GM12878 (cell line): ENCODE results near the gene FRS3. TPM values are rescaled to one million over a fixed set of nuclear protein-coding genes. Genes with fewer than 3 reads are reported as not detected.

Experiments used
- ATAC-seq: fragments of 200-7000 bp; cut with Tn5 transposase; 3 replicates; pipeline ENCODE4 v1.9.1; 2020; ENCODE audit warnings: mild to moderate bottlenecking, moderate library complexity
- BruUV-seq: library from RNA; stranded (reverse); fragments of 400-500 nt; replicated peaks from 2 replicates; lab custom pipeline; 2021; lab: Mats Ljungman, UMichigan
- CTCF ChIA-PET: fragments of 300-600 bp; sonication (Branson Sonifier 250); formaldehyde crosslinking; extraction: SDS; loops from one replicate; lab custom pipeline; 2021; ENCODE audit warnings: inconsistent platforms; lab: Yijun Ruan, JAX
- POLR2A ChIA-PET: fragments of 350-600 bp; formaldehyde crosslinking; extraction: SDS; loops from one replicate; lab custom pipeline; 2021; ENCODE audit warnings: inconsistent platforms; lab: Charles Lee
- RAD21 ChIA-PET: fragments of 300-600 bp; sonication (Branson Sonifier 250); formaldehyde crosslinking; loops from one replicate; lab custom pipeline; 2023; ENCODE audit warnings: antibody characterized with exemption; ENCODE audit not compliant: unreplicated experiment; lab: Charles Lee
- SMC1A ChIA-PET: fragments of 300-600 bp; sonication (Branson Sonifier 250); formaldehyde crosslinking; loops from one replicate; lab custom pipeline; 2023; ENCODE audit not compliant: unreplicated experiment, uncharacterized antibody; lab: Charles Lee
- DNase-seq: peaks from one replicate; pipeline ENCODE4 v3.0.0-alpha.2; 2011; ENCODE audit warnings: low read depth, low spot score
- FAIRE-seq: peaks from 3 replicates; lab custom pipeline; 2011; peaks lifted over from hg19 to GRCh38; lab: Jason Lieb, UNC
- H2AFZ ChIP-seq: 2 replicates; pipeline ENCODE4 v1.6.0; 2011; ENCODE audit warnings: low read depth, low read length, control low read depth; ENCODE audit not compliant: control insufficient read depth
- H3K27ac ChIP-seq: 2 replicates; pipeline ENCODE4 v1.5.1; 2011; ENCODE audit warnings: control low read depth; ENCODE audit not compliant: control insufficient read depth, insufficient read depth
- H3K27me3 ChIP-seq, 2 experiments: replicated peaks in 1 of 2; 2 replicates each; pipeline versions ENCODE4 v1.6.0 to v1.6.1; 2011; ENCODE audit warnings: low read length in 1 of 2; ENCODE audit not compliant: control insufficient read depth in 2 of 2, insufficient read depth in 2 of 2
- H3K36me3 ChIP-seq, 2 experiments: 2 replicates each; pipeline ENCODE4 v1.5.1; 2011; ENCODE audit warnings: low read length in 1 of 2; ENCODE audit not compliant: control insufficient read depth in 2 of 2, insufficient read depth in 2 of 2
- H3K4me1 ChIP-seq: 2 replicates; pipeline ENCODE4 v1.6.1; 2011; ENCODE audit warnings: mild to moderate bottlenecking, low read length, moderate library complexity, mixed read lengths; ENCODE audit not compliant: control insufficient read depth, insufficient read depth
- H3K4me2 ChIP-seq: 2 replicates; pipeline ENCODE4 v1.6.0; 2011; ENCODE audit warnings: control low read depth; ENCODE audit not compliant: control insufficient read depth, insufficient read depth
- H3K4me3 ChIP-seq: fragments of 200-600 bp; sonication (generic); 2 replicates; pipeline ENCODE4 v1.5.1; 2016
- H3K79me2 ChIP-seq: 2 replicates; pipeline ENCODE4 v1.6.0; 2011; ENCODE audit warnings: low read length; ENCODE audit not compliant: control insufficient read depth, insufficient read depth
- H3K9ac ChIP-seq: 2 replicates; pipeline ENCODE4 v1.8.0; 2011; ENCODE audit warnings: low read length, control low read depth, mixed read lengths; ENCODE audit not compliant: control insufficient read depth, insufficient read depth
- H3K9me3 ChIP-seq: replicated peaks from 3 replicates; pipeline ENCODE4 v1.5.1; 2011; ENCODE audit warnings: mild to moderate bottlenecking, low read length; ENCODE audit not compliant: control insufficient read depth, insufficient read depth
- H4K20me1 ChIP-seq: 2 replicates; pipeline ENCODE4 v1.6.0; 2011; ENCODE audit not compliant: control insufficient read depth, insufficient read depth
- ATF7 ChIP-seq: fragments of 450-650 bp; IDR thresholded peaks from 2 replicates; pipeline ENCODE4 v1.6.1; 2016; ENCODE audit warnings: low read depth, mild to moderate bottlenecking
- BACH1 ChIP-seq: fragments of 450-650 bp; IDR thresholded peaks from 2 replicates; pipeline ENCODE4 v1.6.1; 2017; ENCODE audit warnings: mild to moderate bottlenecking, borderline replicate concordance
- BMI1 ChIP-seq: fragments of 450-650 bp; IDR thresholded peaks from 2 replicates; pipeline ENCODE4 v1.6.1; 2016; ENCODE audit warnings: mild to moderate bottlenecking, moderate library complexity, borderline replicate concordance
- CEBPB ChIP-seq, 2 experiments: fragments of 150-350 bp in 1 of 2; IDR thresholded peaks; 2 replicates each; pipeline ENCODE4 v1.6.1; 2012 to 2014; ENCODE audit warnings: low read depth in 2 of 2, low read length in 2 of 2, borderline replicate concordance in 1 of 2, inconsistent platforms in 1 of 2
- EED ChIP-seq: sonication (generic); IDR thresholded peaks from 2 replicates; pipeline ENCODE4 v1.6.1; 2016; ENCODE audit warnings: antibody characterized with exemption, low read depth
- FOXK2 ChIP-seq: fragments of 450-650 bp; IDR thresholded peaks from 2 replicates; pipeline ENCODE4 v1.6.1; 2017; ENCODE audit warnings: mild to moderate bottlenecking, moderate library complexity
- FOXM1 ChIP-seq: IDR thresholded peaks from 2 replicates; pipeline ENCODE4 v1.6.1; 2012; ENCODE audit warnings: low read depth, mild to moderate bottlenecking, inconsistent platforms, low read length, moderate library complexity
- LARP7 ChIP-seq: fragments of 450-650 bp; IDR thresholded peaks from 2 replicates; pipeline ENCODE4 v1.6.1; 2017; ENCODE audit warnings: mild to moderate bottlenecking
- MYC ChIP-seq: IDR thresholded peaks from 2 replicates; pipeline ENCODE4 v1.6.1; 2011; ENCODE audit warnings: mild to moderate bottlenecking, low read length, moderate library complexity, inconsistent platforms; ENCODE audit not compliant: insufficient read depth, insufficient replicate concordance, insufficient read length, severe bottlenecking
- POU2F2 ChIP-seq: IDR thresholded peaks from 3 replicates; pipeline ENCODE4 v1.6.1; 2011; ENCODE audit warnings: low read depth, mild to moderate bottlenecking, low read length, borderline replicate concordance
- TCF3 ChIP-seq: IDR thresholded peaks from 2 replicates; pipeline ENCODE4 v1.6.1; 2012; ENCODE audit warnings: low read depth, mild to moderate bottlenecking, low read length, borderline replicate concordance; ENCODE audit not compliant: insufficient read depth
- TCF7 ChIP-seq: IDR thresholded peaks from 2 replicates; pipeline ENCODE4 v1.6.1; 2014; ENCODE audit warnings: antibody characterized with exemption, borderline replicate concordance
- USF1 ChIP-seq: IDR thresholded peaks from 2 replicates; pipeline ENCODE4 v1.6.1; 2011; ENCODE audit warnings: borderline replicate concordance, low read depth, mild to moderate bottlenecking, moderate library complexity, mixed read lengths, low read length; ENCODE audit not compliant: insufficient read depth; ENCODE audit errors: extremely low read length
- ZNF384 ChIP-seq: IDR thresholded peaks from 2 replicates; pipeline ENCODE4 v1.6.1; 2012; ENCODE audit warnings: low read depth, mild to moderate bottlenecking, low read length, improper control_type of control experiment, borderline replicate concordance
- ZNF622 ChIP-seq: fragments of 450-650 bp; IDR thresholded peaks from 2 replicates; pipeline ENCODE4 v1.6.1; 2017; ENCODE audit warnings: mild to moderate bottlenecking, inconsistent platforms
- ZSCAN29 ChIP-seq: fragments of 450-650 bp; IDR thresholded peaks from 2 replicates; pipeline ENCODE4 v1.6.1; 2017; ENCODE audit warnings: mild to moderate bottlenecking, moderate library complexity
- WGBS: methylation state at CpG from one replicate; pipeline ENCODE4 v1.1.6; 2016; ENCODE audit warnings: low lambda C conversion rate; ENCODE audit not compliant: insufficient replicate concordance, insufficient coverage; ENCODE audit errors: missing lambda C conversion rate; 5-methylcytosine and 5-hydroxymethylcytosine counted together
- in situ Hi-C: fragments of 300-500 bp; cut with MboI; formaldehyde crosslinking; loops from 9 replicates; pipeline ENCODE4 v1.14.3; 2018; ENCODE audit warnings: mixed read lengths
- intact Hi-C: fragments of 100-400 bp; cut with micrococcal nuclease; formaldehyde crosslinking; loops from one replicate; pipeline ENCODE4 v1.14.2; 2022; ENCODE audit not compliant: unreplicated experiment
- polyA plus RNA-seq, 11 experiments: library from polyadenylated mRNA; depleted of rRNA in 4 of 11; unstranded in 6 of 11; stranded (reverse) in 5 of 11; fragments of >200 nt; fragmentation: Nextera tagmentation in 4 of 11; fragmentation: Illumina TruSeq in 1 of 11; extraction: Ambion mirVana in 4 of 11; extraction: Trizol in 1 of 11; gene quantifications; 1 replicate in 1 of 11; 2 replicates in 10 of 11; pipeline versions ENCODE4 v1.2.1 to v1.2.3, GENCODE V29; 2011 to 2016; ENCODE audit warnings: inconsistent platforms in 2 of 11, missing spikeins in 2 of 11, low read depth in 1 of 11
- total RNA-seq, 4 experiments: library from RNA; depleted of rRNA in 3 of 4; stranded (reverse); fragments of >200 nt in 3 of 4; fragmentation: Illumina TruSeq in 1 of 4; extraction: Trizol in 1 of 4; gene quantifications; 2 replicates each; pipeline versions ENCODE4 v1.2.1 to v1.2.3, GENCODE V29; 2013 to 2021
- TF ChIP-seq, protein P1 (sequence below): fragments of 150-350 bp; IDR thresholded peaks from 2 replicates; pipeline ENCODE4 v1.6.1; 2014; ENCODE audit warnings: mild to moderate bottlenecking, low read depth, low read length
- TF ChIP-seq, protein P2 (sequence below): fragments of 450-650 bp; formaldehyde crosslinking; IDR thresholded peaks from 2 replicates; pipeline ENCODE4 v1.4.0; 2020; ENCODE audit warnings: mild to moderate bottlenecking, moderate library complexity

FRS3 gene
- total and polyA plus RNA-seq, 10 of the 15 experiments (the other 5 are each of a cell fraction or from before 2014, with no cell fraction given), result 0.05 to 3.4 (median 1.5) TPM

DNA sequence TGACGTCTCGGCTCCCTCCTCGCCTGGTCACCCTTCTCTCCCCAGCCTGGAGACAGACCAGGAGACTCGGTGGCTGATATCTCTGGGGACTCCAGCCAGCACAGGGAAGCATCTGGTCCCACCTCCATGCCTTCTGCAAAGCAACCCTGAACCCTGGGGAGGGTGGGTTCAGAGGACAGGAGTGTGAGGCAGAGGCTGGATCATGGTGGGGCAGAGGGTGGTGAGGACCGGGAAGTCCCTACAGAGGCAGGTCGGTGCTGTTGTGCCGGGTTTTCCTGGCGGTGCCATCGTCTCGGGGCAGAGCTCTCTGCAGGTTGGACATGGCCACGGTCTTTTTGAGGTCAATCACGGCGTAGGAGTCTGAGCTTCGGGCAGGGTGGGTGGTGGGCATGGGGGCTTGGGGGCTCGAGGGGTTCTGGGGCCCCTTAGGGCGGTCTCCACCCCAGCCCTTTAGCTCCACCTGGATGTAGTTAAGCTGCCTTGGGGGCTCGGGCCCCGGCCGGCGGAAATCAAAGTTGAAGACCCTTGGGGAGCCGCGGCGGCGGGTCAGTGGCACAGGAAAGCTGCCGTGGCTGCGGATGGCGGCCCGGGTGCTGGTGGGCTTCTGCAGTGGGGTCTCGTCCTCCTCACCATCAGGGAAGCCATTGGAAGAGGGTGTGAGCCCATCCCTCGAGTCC lies 9.2 kb downstream of the FRS3 start (continued):
- TF ChIP-seq ZNF622 (no peak), CEBPB (IDR thresholded peaks at IDR 0.05; ENCODE audit: borderline replicate concordance in 1 of 2, low read depth in 2 of 2, low read length in 2 of 2) (no peak), LARP7 (no peak), TCF3 (no peak), USF1 (no peak), TCF7 (no peak)
- TF ChIP-seq, protein P1, sequence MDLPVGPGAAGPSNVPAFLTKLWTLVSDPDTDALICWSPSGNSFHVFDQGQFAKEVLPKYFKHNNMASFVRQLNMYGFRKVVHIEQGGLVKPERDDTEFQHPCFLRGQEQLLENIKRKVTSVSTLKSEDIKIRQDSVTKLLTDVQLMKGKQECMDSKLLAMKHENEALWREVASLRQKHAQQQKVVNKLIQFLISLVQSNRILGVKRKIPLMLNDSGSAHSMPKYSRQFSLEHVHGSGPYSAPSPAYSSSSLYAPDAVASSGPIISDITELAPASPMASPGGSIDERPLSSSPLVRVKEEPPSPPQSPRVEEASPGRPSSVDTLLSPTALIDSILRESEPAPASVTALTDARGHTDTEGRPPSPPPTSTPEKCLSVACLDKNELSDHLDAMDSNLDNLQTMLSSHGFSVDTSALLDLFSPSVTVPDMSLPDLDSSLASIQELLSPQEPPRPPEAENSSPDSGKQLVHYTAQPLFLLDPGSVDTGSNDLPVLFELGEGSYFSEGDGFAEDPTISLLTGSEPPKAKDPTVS, result no peak

DNA sequence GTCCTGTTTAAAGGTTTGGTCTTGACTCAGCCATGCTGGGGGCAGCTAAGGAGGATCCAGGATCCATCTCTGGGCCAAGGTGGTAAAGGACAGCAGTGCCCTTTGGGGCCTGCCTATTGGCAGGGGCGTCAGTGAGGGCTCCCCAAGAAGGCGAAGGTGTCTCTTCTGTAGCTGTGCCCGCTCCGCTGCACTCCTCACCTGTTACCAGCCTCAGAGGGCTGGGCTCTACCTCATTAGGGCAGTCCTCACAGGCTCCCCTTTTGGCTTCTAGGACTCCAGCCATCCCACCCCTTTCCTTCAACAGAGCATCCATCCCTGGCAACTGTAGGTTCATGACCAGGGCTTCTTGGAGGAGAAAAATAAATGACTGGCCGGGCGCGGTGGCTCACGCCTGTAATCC lies 10.3 kb downstream of the FRS3 start:
- 91% methylated on average over 8 of the region's 8 CpGs for WGBS
- no peaks in the 10 kb centered on the region for H4K20me1 ChIP-seq
- POLR2A ChIA-PET, result no interaction called here
- intact Hi-C loops (no loop called here), in situ Hi-C loops (loop anchor here (5.0 kb wide), 1 partner anchor 167 kb away; no protein-coding TSS in a partner anchor)
- no peaks in the 10 kb centered on the region for H3K9me3 ChIP-seq
- SMC1A ChIA-PET, result no interaction called here
- FAIRE-seq (no peak), ATAC-seq (no peak), DNase-seq (no peak)
- no peak overlapping the region for H3K4me3 ChIP-seq
- H3K79me2 ChIP-seq, result no peaks in the 10 kb centered on the region
- H3K9ac ChIP-seq, result no peak overlapping the region
- no peak overlapping the region for H3K27ac ChIP-seq
- no peak overlapping the region for H2AFZ ChIP-seq
- CTCF ChIA-PET, result no interaction called here
- no peaks in the 10 kb centered on the region for H3K27me3 ChIP-seq
- peaks cover 9% of the 10 kb centered on the region for H3K4me1 ChIP-seq
- BruUV-seq, result no TSS peak
- RAD21 ChIA-PET, result no interaction called here
- peaks cover 1 to 8% of the 10 kb centered on the region in 2 experiments; a peak in 2 of 4 replicates for H3K36me3 ChIP-seq
- no peak overlapping the region for H3K4me2 ChIP-seq
- TF ChIP-seq POU2F2 (no peak), MYC (no peak), FOXK2 (no peak), EED (no peak), FOXM1 (no peak), ZSCAN29 (no peak), BMI1 (no peak), BACH1 (no peak), ZNF384 (no peak), ATF7 (no peak)
- TF ChIP-seq, protein P2, sequence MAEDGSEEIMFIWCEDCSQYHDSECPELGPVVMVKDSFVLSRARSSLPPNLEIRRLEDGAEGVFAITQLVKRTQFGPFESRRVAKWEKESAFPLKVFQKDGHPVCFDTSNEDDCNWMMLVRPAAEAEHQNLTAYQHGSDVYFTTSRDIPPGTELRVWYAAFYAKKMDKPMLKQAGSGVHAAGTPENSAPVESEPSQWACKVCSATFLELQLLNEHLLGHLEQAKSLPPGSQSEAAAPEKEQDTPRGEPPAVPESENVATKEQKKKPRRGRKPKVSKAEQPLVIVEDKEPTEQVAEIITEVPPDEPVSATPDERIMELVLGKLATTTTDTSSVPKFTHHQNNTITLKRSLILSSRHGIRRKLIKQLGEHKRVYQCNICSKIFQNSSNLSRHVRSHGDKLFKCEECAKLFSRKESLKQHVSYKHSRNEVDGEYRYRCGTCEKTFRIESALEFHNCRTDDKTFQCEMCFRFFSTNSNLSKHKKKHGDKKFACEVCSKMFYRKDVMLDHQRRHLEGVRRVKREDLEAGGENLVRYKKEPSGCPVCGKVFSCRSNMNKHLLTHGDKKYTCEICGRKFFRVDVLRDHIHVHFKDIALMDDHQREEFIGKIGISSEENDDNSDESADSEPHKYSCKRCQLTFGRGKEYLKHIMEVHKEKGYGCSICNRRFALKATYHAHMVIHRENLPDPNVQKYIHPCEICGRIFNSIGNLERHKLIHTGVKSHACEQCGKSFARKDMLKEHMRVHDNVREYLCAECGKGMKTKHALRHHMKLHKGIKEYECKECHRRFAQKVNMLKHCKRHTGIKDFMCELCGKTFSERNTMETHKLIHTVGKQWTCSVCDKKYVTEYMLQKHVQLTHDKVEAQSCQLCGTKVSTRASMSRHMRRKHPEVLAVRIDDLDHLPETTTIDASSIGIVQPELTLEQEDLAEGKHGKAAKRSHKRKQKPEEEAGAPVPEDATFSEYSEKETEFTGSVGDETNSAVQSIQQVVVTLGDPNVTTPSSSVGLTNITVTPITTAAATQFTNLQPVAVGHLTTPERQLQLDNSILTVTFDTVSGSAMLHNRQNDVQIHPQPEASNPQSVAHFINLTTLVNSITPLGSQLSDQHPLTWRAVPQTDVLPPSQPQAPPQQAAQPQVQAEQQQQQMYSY (CRISPR knock-in tag), result no peak
